GM18867 (cell line): Measurements from ENCODE around the gene BRSK2.

Experiments used
- ATAC-seq: cut with Tn5 transposase; IDR thresholded peaks from one replicate; pipeline ENCODE4 v1.9.1; 2021; ENCODE audit warnings: mild to moderate bottlenecking, moderate library complexity; ENCODE audit not compliant: unreplicated experiment

Gene BRSK2

GRCh38 chr11:1449490-1450243 lies 59.9 kb downstream of the BRSK2 start:
- ATAC-seq = no peak

GRCh38 chr11:1450344-1450875 lies 60.7 kb downstream of the BRSK2 start:
- ATAC-seq = no peak

- ATAC-seq = no peak
Observed at GRCh38 chr11:1450949-1451710, 61.4 kb downstream of the BRSK2 start.

GRCh38 chr11:1451781-1452470 lies 62.2 kb downstream of the BRSK2 start:
- no peak for ATAC-seq

GRCh38 chr11:1452744-1453143 lies 63.0 kb downstream of the BRSK2 start:
- no peak for ATAC-seq

- no peak for ATAC-seq
Observed at GRCh38 chr11:1453611-1454034, 63.9 kb downstream of the BRSK2 start.

- ATAC-seq = no peak
Observed at GRCh38 chr11:1454576-1454975, 64.8 kb downstream of the BRSK2 start.

GRCh38 chr11:1455032-1455762 lies 65.5 kb downstream of the BRSK2 start:
- no peak for ATAC-seq

- no peak for ATAC-seq
Observed at GRCh38 chr11:1455763-1456060, 66.0 kb downstream of the BRSK2 start.

GRCh38 chr11:1456176-1456575 lies 66.4 kb downstream of the BRSK2 start:
- ATAC-seq = no peak

GRCh38 chr11:1456596-1457325 lies 67.0 kb downstream of the BRSK2 start:
- no peak for ATAC-seq

GRCh38 chr11:1457326-1457680 lies 67.6 kb downstream of the BRSK2 start:
- ATAC-seq = no peak

- no peak for ATAC-seq
Observed at GRCh38 chr11:1457856-1458255, 68.1 kb downstream of the BRSK2 start.

GRCh38 chr11:1458340-1459218 lies 68.8 kb downstream of the BRSK2 start:
- no peak for ATAC-seq

GRCh38 chr11:1459219-1459575 lies 69.5 kb downstream of the BRSK2 start:
- no peak for ATAC-seq

- no peak for ATAC-seq
Observed at GRCh38 chr11:1459764-1460395, 70.1 kb downstream of the BRSK2 start.

- ATAC-seq = no peak
Observed at GRCh38 chr11:1460396-1460985, 70.8 kb downstream of the BRSK2 start.

- no peak for ATAC-seq
Observed at GRCh38 chr11:1460986-1461825, 71.5 kb downstream of the BRSK2 start.
